ENCODE results near the gene ZNF746. TPM values are rescaled to one million over a fixed set of nuclear protein-coding genes. Genes with fewer than 3 reads are reported as not detected.

The ZNF746 gene
- total and polyA plus RNA-seq, 9 of the 15 experiments (the other 6 are each of a cell fraction or from before 2014, with no cell fraction given) = 1.7 to 31.6 (median 13.3) TPM

GRCh38 chr7:149495785-149496641, 1.6 kb downstream of the ZNF746 start (continued):
- TF ChIP-seq ZNF592 (IDR thresholded peaks at IDR 0.05) = peak; percentile 52; the same call in 1 of the 2 replicates
- TF ChIP-seq, protein P1, sequence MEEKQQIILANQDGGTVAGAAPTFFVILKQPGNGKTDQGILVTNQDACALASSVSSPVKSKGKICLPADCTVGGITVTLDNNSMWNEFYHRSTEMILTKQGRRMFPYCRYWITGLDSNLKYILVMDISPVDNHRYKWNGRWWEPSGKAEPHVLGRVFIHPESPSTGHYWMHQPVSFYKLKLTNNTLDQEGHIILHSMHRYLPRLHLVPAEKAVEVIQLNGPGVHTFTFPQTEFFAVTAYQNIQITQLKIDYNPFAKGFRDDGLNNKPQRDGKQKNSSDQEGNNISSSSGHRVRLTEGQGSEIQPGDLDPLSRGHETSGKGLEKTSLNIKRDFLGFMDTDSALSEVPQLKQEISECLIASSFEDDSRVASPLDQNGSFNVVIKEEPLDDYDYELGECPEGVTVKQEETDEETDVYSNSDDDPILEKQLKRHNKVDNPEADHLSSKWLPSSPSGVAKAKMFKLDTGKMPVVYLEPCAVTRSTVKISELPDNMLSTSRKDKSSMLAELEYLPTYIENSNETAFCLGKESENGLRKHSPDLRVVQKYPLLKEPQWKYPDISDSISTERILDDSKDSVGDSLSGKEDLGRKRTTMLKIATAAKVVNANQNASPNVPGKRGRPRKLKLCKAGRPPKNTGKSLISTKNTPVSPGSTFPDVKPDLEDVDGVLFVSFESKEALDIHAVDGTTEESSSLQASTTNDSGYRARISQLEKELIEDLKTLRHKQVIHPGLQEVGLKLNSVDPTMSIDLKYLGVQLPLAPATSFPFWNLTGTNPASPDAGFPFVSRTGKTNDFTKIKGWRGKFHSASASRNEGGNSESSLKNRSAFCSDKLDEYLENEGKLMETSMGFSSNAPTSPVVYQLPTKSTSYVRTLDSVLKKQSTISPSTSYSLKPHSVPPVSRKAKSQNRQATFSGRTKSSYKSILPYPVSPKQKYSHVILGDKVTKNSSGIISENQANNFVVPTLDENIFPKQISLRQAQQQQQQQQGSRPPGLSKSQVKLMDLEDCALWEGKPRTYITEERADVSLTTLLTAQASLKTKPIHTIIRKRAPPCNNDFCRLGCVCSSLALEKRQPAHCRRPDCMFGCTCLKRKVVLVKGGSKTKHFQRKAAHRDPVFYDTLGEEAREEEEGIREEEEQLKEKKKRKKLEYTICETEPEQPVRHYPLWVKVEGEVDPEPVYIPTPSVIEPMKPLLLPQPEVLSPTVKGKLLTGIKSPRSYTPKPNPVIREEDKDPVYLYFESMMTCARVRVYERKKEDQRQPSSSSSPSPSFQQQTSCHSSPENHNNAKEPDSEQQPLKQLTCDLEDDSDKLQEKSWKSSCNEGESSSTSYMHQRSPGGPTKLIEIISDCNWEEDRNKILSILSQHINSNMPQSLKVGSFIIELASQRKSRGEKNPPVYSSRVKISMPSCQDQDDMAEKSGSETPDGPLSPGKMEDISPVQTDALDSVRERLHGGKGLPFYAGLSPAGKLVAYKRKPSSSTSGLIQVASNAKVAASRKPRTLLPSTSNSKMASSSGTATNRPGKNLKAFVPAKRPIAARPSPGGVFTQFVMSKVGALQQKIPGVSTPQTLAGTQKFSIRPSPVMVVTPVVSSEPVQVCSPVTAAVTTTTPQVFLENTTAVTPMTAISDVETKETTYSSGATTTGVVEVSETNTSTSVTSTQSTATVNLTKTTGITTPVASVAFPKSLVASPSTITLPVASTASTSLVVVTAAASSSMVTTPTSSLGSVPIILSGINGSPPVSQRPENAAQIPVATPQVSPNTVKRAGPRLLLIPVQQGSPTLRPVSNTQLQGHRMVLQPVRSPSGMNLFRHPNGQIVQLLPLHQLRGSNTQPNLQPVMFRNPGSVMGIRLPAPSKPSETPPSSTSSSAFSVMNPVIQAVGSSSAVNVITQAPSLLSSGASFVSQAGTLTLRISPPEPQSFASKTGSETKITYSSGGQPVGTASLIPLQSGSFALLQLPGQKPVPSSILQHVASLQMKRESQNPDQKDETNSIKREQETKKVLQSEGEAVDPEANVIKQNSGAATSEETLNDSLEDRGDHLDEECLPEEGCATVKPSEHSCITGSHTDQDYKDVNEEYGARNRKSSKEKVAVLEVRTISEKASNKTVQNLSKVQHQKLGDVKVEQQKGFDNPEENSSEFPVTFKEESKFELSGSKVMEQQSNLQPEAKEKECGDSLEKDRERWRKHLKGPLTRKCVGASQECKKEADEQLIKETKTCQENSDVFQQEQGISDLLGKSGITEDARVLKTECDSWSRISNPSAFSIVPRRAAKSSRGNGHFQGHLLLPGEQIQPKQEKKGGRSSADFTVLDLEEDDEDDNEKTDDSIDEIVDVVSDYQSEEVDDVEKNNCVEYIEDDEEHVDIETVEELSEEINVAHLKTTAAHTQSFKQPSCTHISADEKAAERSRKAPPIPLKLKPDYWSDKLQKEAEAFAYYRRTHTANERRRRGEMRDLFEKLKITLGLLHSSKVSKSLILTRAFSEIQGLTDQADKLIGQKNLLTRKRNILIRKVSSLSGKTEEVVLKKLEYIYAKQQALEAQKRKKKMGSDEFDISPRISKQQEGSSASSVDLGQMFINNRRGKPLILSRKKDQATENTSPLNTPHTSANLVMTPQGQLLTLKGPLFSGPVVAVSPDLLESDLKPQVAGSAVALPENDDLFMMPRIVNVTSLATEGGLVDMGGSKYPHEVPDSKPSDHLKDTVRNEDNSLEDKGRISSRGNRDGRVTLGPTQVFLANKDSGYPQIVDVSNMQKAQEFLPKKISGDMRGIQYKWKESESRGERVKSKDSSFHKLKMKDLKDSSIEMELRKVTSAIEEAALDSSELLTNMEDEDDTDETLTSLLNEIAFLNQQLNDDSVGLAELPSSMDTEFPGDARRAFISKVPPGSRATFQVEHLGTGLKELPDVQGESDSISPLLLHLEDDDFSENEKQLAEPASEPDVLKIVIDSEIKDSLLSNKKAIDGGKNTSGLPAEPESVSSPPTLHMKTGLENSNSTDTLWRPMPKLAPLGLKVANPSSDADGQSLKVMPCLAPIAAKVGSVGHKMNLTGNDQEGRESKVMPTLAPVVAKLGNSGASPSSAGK (IDR thresholded peaks at IDR 0.05) = 0 out of 2 replicates have a peak, but pooled peaks have one; percentile 12
- TF ChIP-seq KDM5B (IDR thresholded peaks at IDR 0.05; ENCODE audit: insufficient replicate concordance, low read depth, low read length) = peak; percentile 40
- TF ChIP-seq ZC3H8 (IDR thresholded peaks at IDR 0.05) = no peak
- peak; percentile 91 for TF ChIP-seq TFE3 (CRISPR knock-in tag; IDR thresholded peaks at IDR 0.05)

All from K562 (cell line).